ENCODE results near the gene PPP2R2B.
"Not testable (repeated sequence)": the region's sequence is repeated elsewhere in the genome, so short reads cannot be mapped to it uniquely, and the experiment has no call there.

Gene PPP2R2B

GRCh38 chr5:146564007-146564762 lies 314.4 kb downstream of the PPP2R2B start:
- in situ Hi-C loops (cut with HindIII; ENCODE audit: low pct_ligation_motif_present, low pct_unique_long_range_greater_than_20kb, low sequenced_read_pairs) = no loop called here

GRCh38 chr5:146562461-146562860 lies 316.1 kb downstream of the PPP2R2B start:
- in situ Hi-C loops (cut with HindIII; ENCODE audit: low pct_ligation_motif_present, low pct_unique_long_range_greater_than_20kb, low sequenced_read_pairs) = no loop called here
- no peak for DNase-seq

More at GRCh38 chr5:146564007-146564762, 314.4 kb downstream of the PPP2R2B start:
- DNase-seq = no peak

GRCh38 chr5:146561711-146562110 lies 316.8 kb downstream of the PPP2R2B start:
- no peak for DNase-seq
- in situ Hi-C loops (cut with HindIII; ENCODE audit: low pct_ligation_motif_present, low pct_unique_long_range_greater_than_20kb, low sequenced_read_pairs) = no loop called here

GRCh38 chr5:146560205-146560812 lies 318.2 kb downstream of the PPP2R2B start:
- DNase-seq = peak; percentile 46
- in situ Hi-C loops (cut with HindIII; ENCODE audit: low pct_ligation_motif_present, low pct_unique_long_range_greater_than_20kb, low sequenced_read_pairs) = no loop called here

GRCh38 chr5:146556884-146557283 lies 321.7 kb downstream of the PPP2R2B start:
- in situ Hi-C loops (cut with HindIII; ENCODE audit: low pct_ligation_motif_present, low pct_unique_long_range_greater_than_20kb, low sequenced_read_pairs); DNase-seq: not testable (repeated sequence)

- DNase-seq = no peak
- in situ Hi-C loops (cut with HindIII; ENCODE audit: low pct_ligation_motif_present, low pct_unique_long_range_greater_than_20kb, low sequenced_read_pairs) = no loop called here
These were observed 325.1 kb downstream of the PPP2R2B start for GRCh38 chr5:146553446-146553845.

GRCh38 chr5:146549615-146550014 lies 328.9 kb downstream of the PPP2R2B start:
- DNase-seq = no peak
- in situ Hi-C loops (cut with HindIII; ENCODE audit: low pct_ligation_motif_present, low pct_unique_long_range_greater_than_20kb, low sequenced_read_pairs) = no loop called here

- in situ Hi-C loops (cut with HindIII; ENCODE audit: low pct_ligation_motif_present, low pct_unique_long_range_greater_than_20kb, low sequenced_read_pairs) = no loop called here
These were observed 329.6 kb downstream of the PPP2R2B start for GRCh38 chr5:146548781-146549449.

GRCh38 chr5:146544232-146544631 lies 334.3 kb downstream of the PPP2R2B start:
- in situ Hi-C loops (cut with HindIII; ENCODE audit: low pct_ligation_motif_present, low pct_unique_long_range_greater_than_20kb, low sequenced_read_pairs) = no loop called here
- DNase-seq = no peak

More at GRCh38 chr5:146548781-146549449, 329.6 kb downstream of the PPP2R2B start:
- DNase-seq = no peak

- in situ Hi-C loops (cut with HindIII; ENCODE audit: low pct_ligation_motif_present, low pct_unique_long_range_greater_than_20kb, low sequenced_read_pairs) = no loop called here
- DNase-seq = peak; percentile 56
These were observed 336.4 kb downstream of the PPP2R2B start for GRCh38 chr5:146541958-146542849.

GRCh38 chr5:146540414-146540813 lies 338.1 kb downstream of the PPP2R2B start:
- no peak for DNase-seq
- in situ Hi-C loops (cut with HindIII; ENCODE audit: low pct_ligation_motif_present, low pct_unique_long_range_greater_than_20kb, low sequenced_read_pairs) = no loop called here

- in situ Hi-C loops (cut with HindIII; ENCODE audit: low pct_ligation_motif_present, low pct_unique_long_range_greater_than_20kb, low sequenced_read_pairs) = no loop called here
- DNase-seq = no peak
These were observed 338.6 kb downstream of the PPP2R2B start for GRCh38 chr5:146539973-146540372.

GRCh38 chr5:146538432-146538831 lies 340.1 kb downstream of the PPP2R2B start:
- DNase-seq = no peak
- in situ Hi-C loops (cut with HindIII; ENCODE audit: low pct_ligation_motif_present, low pct_unique_long_range_greater_than_20kb, low sequenced_read_pairs) = no loop called here

- in situ Hi-C loops (cut with HindIII; ENCODE audit: low pct_ligation_motif_present, low pct_unique_long_range_greater_than_20kb, low sequenced_read_pairs) = no loop called here
- DNase-seq = no peak
These were observed 344.7 kb downstream of the PPP2R2B start for GRCh38 chr5:146533882-146534281.

- DNase-seq = peak; percentile 67
- in situ Hi-C loops (cut with HindIII; ENCODE audit: low pct_ligation_motif_present, low pct_unique_long_range_greater_than_20kb, low sequenced_read_pairs) = no loop called here
These were observed 345.2 kb downstream of the PPP2R2B start for GRCh38 chr5:146533260-146533857.
